HepG2 (cell line): ENCODE measurements around the gene NFIC. TPM values are rescaled to one million over a fixed set of nuclear protein-coding genes. Genes with fewer than 3 reads are reported as not detected.

ENCODE experiments used
- ATAC-seq: fragments of 200-7000 bp; cut with Tn5 transposase; 3 replicates; pipeline ENCODE4 v1.9.1; 2020; ENCODE audit warnings: mild to moderate bottlenecking, moderate library complexity
- BruUV-seq: library from RNA; stranded (reverse); fragments of 400-500 nt; replicated peaks from 2 replicates; lab custom pipeline; 2021; lab: Mats Ljungman, UMichigan
- CTCF ChIA-PET: fragments of 300-600 bp; formaldehyde crosslinking; extraction: SDS; loops from one replicate; lab custom pipeline; 2021; ENCODE audit warnings: low total read pairs, inconsistent platforms, low intra/inter-chr PET ratio; lab: Yijun Ruan, JAX
- POLR2A ChIA-PET: fragments of 350-600 bp; sonication (Branson Sonifier 250); formaldehyde crosslinking; loops from one replicate; lab custom pipeline; 2020; ENCODE audit warnings: antibody characterized with exemption, inconsistent platforms; lab: Yijun Ruan, JAX
- DNase-seq: peaks from one replicate; pipeline ENCODE4 v3.0.0-alpha.2; 2015; ENCODE audit warnings: low spot score
- FAIRE-seq: peaks from 3 replicates; lab custom pipeline; 2011; peaks lifted over from hg19 to GRCh38; lab: Jason Lieb, UNC
- H2AFZ ChIP-seq: one replicate; pipeline ENCODE4 v1.6.1; 2011; ENCODE audit warnings: low read length, inconsistent platforms
- H3K27ac ChIP-seq: fragments of 300-600 bp; 3 replicates; pipeline ENCODE4 v1.8.0; 2011; ENCODE audit warnings: mixed run types, mild to moderate bottlenecking, mixed read lengths, low read length, inconsistent platforms; ENCODE audit not compliant: insufficient read depth; ENCODE audit errors: extremely low read length
- H3K27me3 ChIP-seq, 2 experiments: fragments of 200-600 bp in 1 of 2; 2 replicates in 1 of 2; 3 replicates in 1 of 2; pipeline versions ENCODE4 v1.6.0 to v1.8.0; 2011; ENCODE audit warnings: low read length in 2 of 2, mild to moderate bottlenecking in 2 of 2, moderate library complexity in 2 of 2, inconsistent platforms in 1 of 2; ENCODE audit not compliant: insufficient read depth in 2 of 2, control insufficient read depth in 1 of 2
- H3K36me3 ChIP-seq, 2 experiments: fragments of 200-600 bp in 1 of 2; replicated peaks in 1 of 2; 2 replicates in 1 of 2; 3 replicates in 1 of 2; pipeline versions ENCODE4 v1.5.1 to v1.8.0; 2011; ENCODE audit warnings: low read length in 2 of 2, inconsistent platforms in 1 of 2; ENCODE audit not compliant: insufficient read depth in 2 of 2, control insufficient read depth in 1 of 2
- H3K4me1 ChIP-seq: 2 replicates; pipeline ENCODE4 v1.5.1; 2012; ENCODE audit warnings: low read length, inconsistent platforms; ENCODE audit not compliant: insufficient read depth
- H3K4me2 ChIP-seq: 2 replicates; pipeline ENCODE4 v1.6.0; 2011; ENCODE audit warnings: low read depth, low read length, inconsistent platforms
- H3K4me3 ChIP-seq, 3 experiments: fragments of 200-600 bp in 1 of 3; sonication (generic), shearing (Covaris generic) in 1 of 3; replicated peaks in 1 of 3; 2 replicates each; pipeline ENCODE4 v1.5.1; 2011 to 2016; ENCODE audit warnings: low read length in 3 of 3, inconsistent platforms in 2 of 3, low read depth in 2 of 3, mild to moderate bottlenecking in 2 of 3, control low read depth in 1 of 3, mixed read lengths in 1 of 3; ENCODE audit not compliant: insufficient read depth in 1 of 3
- H3K79me2 ChIP-seq: one replicate; pipeline ENCODE4 v1.6.1; 2011; ENCODE audit warnings: low read length, inconsistent platforms; ENCODE audit not compliant: insufficient read depth
- H3K9ac ChIP-seq: 2 replicates; pipeline ENCODE4 v1.6.0; 2011; ENCODE audit warnings: mild to moderate bottlenecking, low read depth, low read length, inconsistent platforms; ENCODE audit not compliant: insufficient read depth
- H3K9me3 ChIP-seq: 2 replicates; pipeline ENCODE4 v1.5.1; 2012; ENCODE audit warnings: mild to moderate bottlenecking, low read length
- H4K20me1 ChIP-seq: 2 replicates; pipeline ENCODE4 v1.6.0; 2011; ENCODE audit warnings: inconsistent platforms, mild to moderate bottlenecking, low read length, moderate library complexity; ENCODE audit not compliant: insufficient read depth
- HMGA1 ChIP-seq: sonication (generic); formaldehyde crosslinking; conservative IDR thresholded peaks from 2 replicates; pipeline ENCODE4 v1.4.0; 2020; ENCODE audit warnings: missing genetic modification reagents
- MNT ChIP-seq: fragments of 450-650 bp; IDR thresholded peaks from 2 replicates; pipeline ENCODE4 v1.6.1; 2016
- RBFOX2 ChIP-seq: fragments of 200-400 bp; formaldehyde crosslinking; IDR thresholded peaks from 2 replicates; pipeline ENCODE4 v1.6.1; 2017; ENCODE audit warnings: low read depth, mild to moderate bottlenecking, low read length
- SMC3 ChIP-seq: IDR thresholded peaks from 2 replicates; pipeline ENCODE4 v1.6.1; 2011; ENCODE audit warnings: low read length, improper control_type of control experiment
- SRSF1 ChIP-seq: fragments of 200-400 bp; formaldehyde crosslinking; optimal IDR thresholded peaks from 2 replicates; pipeline ENCODE3; 2017; ENCODE audit warnings: mild to moderate bottlenecking, low read depth, low read length, moderate library complexity
- STAT5B ChIP-seq: sonication (generic); formaldehyde crosslinking; IDR thresholded peaks from 2 replicates; pipeline ENCODE4 v1.4.0; 2020; ENCODE audit warnings: missing genetic modification reagents
- ZEB1 ChIP-seq: IDR thresholded peaks from 2 replicates; pipeline ENCODE4 v1.6.1; 2012; ENCODE audit warnings: mild to moderate bottlenecking, low read depth, inconsistent platforms; ENCODE audit not compliant: insufficient replicate concordance
- ZSCAN12 ChIP-seq: sonication (generic); formaldehyde crosslinking; IDR thresholded peaks from 2 replicates; pipeline ENCODE4 v1.9.0; 2021; ENCODE audit warnings: mild to moderate bottlenecking, missing genetic modification reagents
- WGBS: methylation state at CpG from one replicate; pipeline ENCODE4 v1.1.6; 2017; ENCODE audit warnings: low lambda C conversion rate; 5-methylcytosine and 5-hydroxymethylcytosine counted together
- in situ Hi-C: cut with HindIII; loops from 2 replicates; pipeline ENCODE4 v1.10.0; 2017; ENCODE audit warnings: low pct_unique_long_range_greater_than_20kb; ENCODE audit not compliant: extremely low pct_ligation_motif_present
- intact Hi-C: fragments of 100-400 bp; cut with micrococcal nuclease; formaldehyde crosslinking; loops from one replicate; pipeline ENCODE4 v1.10.0; 2022; ENCODE audit not compliant: unreplicated experiment
- polyA plus RNA-seq, 8 experiments: library from polyadenylated mRNA; depleted of rRNA in 3 of 8; stranded (reverse) in 7 of 8; unstranded in 1 of 8; fragments of >200 nt; fragmentation: Illumina TruSeq in 4 of 8; extraction: Trizol in 4 of 8; gene quantifications; 2 replicates each; pipeline versions ENCODE4 v1.2.1 to v1.2.3, GENCODE V29; 2011 to 2016; ENCODE audit warnings: low read depth in 4 of 8, missing spikeins in 1 of 8, mixed read lengths in 1 of 8; ENCODE audit not compliant: insufficient read depth in 1 of 8
- total RNA-seq, 5 experiments: library from RNA; depleted of rRNA; stranded (reverse); fragments of >200 nt; fragmentation: Illumina TruSeq; extraction: Trizol; gene quantifications; 2 replicates each; pipeline ENCODE4 v1.2.3, GENCODE V29; 2016; ENCODE audit warnings: low read depth in 1 of 5

The NFIC gene
- total and polyA plus RNA-seq, 2 of the 13 experiments (the other 11 are each of a cell fraction or from before 2014, with no cell fraction given) = 1.3 to 2.5 TPM

DNA sequence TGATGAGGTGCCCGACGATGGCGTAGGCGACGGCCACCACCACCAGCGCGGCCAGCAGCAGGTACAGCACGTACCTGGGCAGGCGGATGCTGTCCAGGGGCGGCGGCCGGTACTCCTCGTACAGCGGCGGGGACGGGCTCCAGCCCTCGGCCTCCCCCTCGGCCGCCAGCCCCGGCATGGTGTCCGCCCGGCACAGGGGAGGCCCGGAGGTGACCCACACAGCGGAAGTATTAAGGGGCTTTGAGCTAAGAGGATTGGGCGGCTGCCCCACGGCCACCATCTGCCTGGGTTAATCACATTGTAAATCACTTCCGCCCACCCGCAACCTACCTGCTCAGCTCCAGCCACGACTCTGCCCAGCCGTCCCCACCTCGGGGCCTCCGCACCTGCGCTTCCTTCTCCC is 116.8 kb downstream of the NFIC start, which contains the start of gene SMIM44:
Gene SMIM44 (minus strand): TSS at position 216 of the 403 bp plus-strand sequence. CDS start 38 bp downstream, at position 178.
- no peak within 1 kb of the TSS for H3K4me2 ChIP-seq
- no peak for DNase-seq

More for the DNA sequence above, 116.8 kb downstream of the NFIC start, which contains the start of gene SMIM44:
- Histone ChIP-seq H3K27ac (no peak within 1 kb of the TSS), H4K20me1 (no peaks in the 10 kb centered on the region), H3K36me3 (no peaks in the 10 kb centered on the region), H3K9ac (no peak within 1 kb of the TSS), H3K4me1 (peaks cover 20% of the 10 kb centered on the region), H3K4me3 (no peak within 1 kb of the TSS), H3K27me3 (no peaks in the 10 kb centered on the region), H2AFZ (no peak within 1 kb of the TSS), H3K79me2 (no peaks in the 10 kb centered on the region), H3K9me3 (no peaks in the 10 kb centered on the region)
- CTCF ChIA-PET = no interaction called here
- intact Hi-C loops = no loop called here
- FAIRE-seq (no peak), ATAC-seq (no peak)
- TF ChIP-seq ZSCAN12 (CRISPR knock-in tag) = no peak
- no peak for TF ChIP-seq SRSF1
- TF ChIP-seq RBFOX2 = no peak
- no peak for TF ChIP-seq MNT
- TF ChIP-seq HMGA1 (CRISPR knock-in tag) = no peak
- no peak for TF ChIP-seq STAT5B
- no peak for TF ChIP-seq ZEB1
- TF ChIP-seq SMC3 = no peak
- POLR2A ChIA-PET = no interaction called here
- no TSS peak for BruUV-seq
- WGBS = 75% methylated on average over 26 of the region's 33 CpGs
- in situ Hi-C loops = no loop called here
